ENCODE data around the gene MESP2. TPM values are rescaled to one million over a fixed set of nuclear protein-coding genes. Genes with fewer than 3 reads are reported as not detected.

The MESP2 gene
- total and polyA plus RNA-seq, 4 donors = 0.03 TPM; not detected in 3

GRCh38 chr15:89735773-89736172 lies 40.4 kb upstream of the MESP2 start (continued):
- TF ChIP-seq ATF3 (IDR thresholded peaks at IDR 0.05) (no peak), RAD21 (IDR thresholded peaks at IDR 0.05) (no peak), NR2F2 (IDR thresholded peaks at IDR 0.05) (no peak), TAF1 (conservative IDR thresholded peaks at IDR 0.05) (no peak), HNF4A (conservative IDR thresholded peaks at IDR 0.05) (no peak)

GRCh38 chr15:89740137-89740536 lies 36.0 kb upstream of the MESP2 start:
- Histone ChIP-seq H3K9me3 (ENCODE audit: control insufficient read depth in 4 of 4, low read length in 3 of 4) (no peaks in the 10 kb centered on the region), H3K27ac (ENCODE audit: low read depth in 1 of 2, low read length in 2 of 2) (no peak overlapping the region), H3K4me3 (ENCODE audit: low read depth in 1 of 3, low read length in 3 of 3) (no peak overlapping the region), H3K4me1 (ENCODE audit: control insufficient read depth in 4 of 4, insufficient read depth in 4 of 4, low read length in 3 of 4) (peaks cover 0 to 3% (median 0%) of the 10 kb centered on the region in 4 donors), H3K27me3 (ENCODE audit: control insufficient read depth in 4 of 4, insufficient read depth in 4 of 4, low read length in 3 of 4) (no peaks in the 10 kb centered on the region), H3K36me3 (ENCODE audit: control insufficient read depth in 4 of 4, insufficient read depth in 3 of 4, low read depth in 1 of 4, low read length in 3 of 4) (no peaks in the 10 kb centered on the region), H3K9ac (ENCODE audit: low read depth in 1 of 2, low read length in 2 of 2) (no peak overlapping the region)
- DNase-seq (ENCODE audit: low spot score) = peak; percentile 56
- 7% methylated on average over 8 of the region's 8 CpGs for WGBS
- no peak for TF ChIP-seq GABPA (IDR thresholded peaks at IDR 0.05 in 1 of 2, conservative IDR thresholded peaks at IDR 0.05 in 1 of 2)
- peak; percentile 93 to 96 for TF ChIP-seq RAD21 (IDR thresholded peaks at IDR 0.05)
- peak; percentile 98 for TF ChIP-seq CTCF (IDR thresholded peaks at IDR 0.05; ENCODE audit: low read depth, low read length, missing input control)

- DNase-seq (ENCODE audit: low spot score) = no peak
- no peak overlapping the region for H3K27ac ChIP-seq (ENCODE audit: low read depth in 1 of 2, low read length in 2 of 2)
- no peaks in the 10 kb centered on the region for H3K27me3 ChIP-seq (ENCODE audit: control insufficient read depth in 4 of 4, insufficient read depth in 4 of 4, low read length in 3 of 4)
- 90% methylated on average over 8 of the region's 8 CpGs for WGBS
- H3K9me3 ChIP-seq (ENCODE audit: control insufficient read depth in 4 of 4, low read length in 3 of 4) = no peaks in the 10 kb centered on the region
- no peaks in the 10 kb centered on the region for H3K36me3 ChIP-seq (ENCODE audit: control insufficient read depth in 4 of 4, insufficient read depth in 3 of 4, low read depth in 1 of 4, low read length in 3 of 4)
- H3K4me1 ChIP-seq (ENCODE audit: control insufficient read depth in 4 of 4, insufficient read depth in 4 of 4, low read length in 3 of 4) = peaks cover 0 to 3% (median 0%) of the 10 kb centered on the region in 4 donors
- no peak for TF ChIP-seq RAD21 (IDR thresholded peaks at IDR 0.05)
- no peak for TF ChIP-seq NR2F2 (IDR thresholded peaks at IDR 0.05)
- no peak overlapping the region for H3K4me3 ChIP-seq (ENCODE audit: low read depth in 1 of 3, low read length in 3 of 3)
- H3K9ac ChIP-seq (ENCODE audit: low read depth in 1 of 2, low read length in 2 of 2) = no peak overlapping the region
Measured at GRCh38 chr15:89743011-89743410, 33.1 kb upstream of the MESP2 start.

GRCh38 chr15:89743594-89743993 lies 32.5 kb upstream of the MESP2 start:
- Histone ChIP-seq H3K27me3 (ENCODE audit: control insufficient read depth in 4 of 4, insufficient read depth in 4 of 4, low read length in 3 of 4) (no peaks in the 10 kb centered on the region), H3K36me3 (ENCODE audit: control insufficient read depth in 4 of 4, insufficient read depth in 3 of 4, low read depth in 1 of 4, low read length in 3 of 4) (no peaks in the 10 kb centered on the region), H3K4me1 (ENCODE audit: control insufficient read depth in 4 of 4, insufficient read depth in 4 of 4, low read length in 3 of 4) (peaks cover 0 to 3% (median 0%) of the 10 kb centered on the region in 4 donors), H3K27ac (ENCODE audit: low read depth in 1 of 2, low read length in 2 of 2) (no peak overlapping the region), H3K4me3 (ENCODE audit: low read depth in 1 of 3, low read length in 3 of 3) (no peak overlapping the region), H3K9ac (ENCODE audit: low read depth in 1 of 2, low read length in 2 of 2) (no peak overlapping the region), H3K9me3 (ENCODE audit: control insufficient read depth in 4 of 4, low read length in 3 of 4) (no peaks in the 10 kb centered on the region)
- DNase-seq (ENCODE audit: low spot score) = no peak
- WGBS = 87% methylated on average over 8 of the region's 8 CpGs
- TF ChIP-seq JUND (IDR thresholded peaks at IDR 0.05) (no peak), YY1 (IDR thresholded peaks at IDR 0.05) (no peak), CTCF (IDR thresholded peaks at IDR 0.05; ENCODE audit: low read depth, low read length, missing input control) (no peak)

Measured in liver (tissue), 9 donors.